NCI-H510A treated with DMSO at 0.1 percent for 48 hours (cell line): ENCODE measurements around the gene HFM1.
"Not testable (repeated sequence)": the region's sequence is repeated elsewhere in the genome, so short reads cannot be mapped to it uniquely, and the experiment has no call there.

Experiments used
- DNase-seq: peaks from one replicate; lab custom pipeline; 2025; lab: John Stamatoyannopoulos, UW

HFM1 gene, protein sequence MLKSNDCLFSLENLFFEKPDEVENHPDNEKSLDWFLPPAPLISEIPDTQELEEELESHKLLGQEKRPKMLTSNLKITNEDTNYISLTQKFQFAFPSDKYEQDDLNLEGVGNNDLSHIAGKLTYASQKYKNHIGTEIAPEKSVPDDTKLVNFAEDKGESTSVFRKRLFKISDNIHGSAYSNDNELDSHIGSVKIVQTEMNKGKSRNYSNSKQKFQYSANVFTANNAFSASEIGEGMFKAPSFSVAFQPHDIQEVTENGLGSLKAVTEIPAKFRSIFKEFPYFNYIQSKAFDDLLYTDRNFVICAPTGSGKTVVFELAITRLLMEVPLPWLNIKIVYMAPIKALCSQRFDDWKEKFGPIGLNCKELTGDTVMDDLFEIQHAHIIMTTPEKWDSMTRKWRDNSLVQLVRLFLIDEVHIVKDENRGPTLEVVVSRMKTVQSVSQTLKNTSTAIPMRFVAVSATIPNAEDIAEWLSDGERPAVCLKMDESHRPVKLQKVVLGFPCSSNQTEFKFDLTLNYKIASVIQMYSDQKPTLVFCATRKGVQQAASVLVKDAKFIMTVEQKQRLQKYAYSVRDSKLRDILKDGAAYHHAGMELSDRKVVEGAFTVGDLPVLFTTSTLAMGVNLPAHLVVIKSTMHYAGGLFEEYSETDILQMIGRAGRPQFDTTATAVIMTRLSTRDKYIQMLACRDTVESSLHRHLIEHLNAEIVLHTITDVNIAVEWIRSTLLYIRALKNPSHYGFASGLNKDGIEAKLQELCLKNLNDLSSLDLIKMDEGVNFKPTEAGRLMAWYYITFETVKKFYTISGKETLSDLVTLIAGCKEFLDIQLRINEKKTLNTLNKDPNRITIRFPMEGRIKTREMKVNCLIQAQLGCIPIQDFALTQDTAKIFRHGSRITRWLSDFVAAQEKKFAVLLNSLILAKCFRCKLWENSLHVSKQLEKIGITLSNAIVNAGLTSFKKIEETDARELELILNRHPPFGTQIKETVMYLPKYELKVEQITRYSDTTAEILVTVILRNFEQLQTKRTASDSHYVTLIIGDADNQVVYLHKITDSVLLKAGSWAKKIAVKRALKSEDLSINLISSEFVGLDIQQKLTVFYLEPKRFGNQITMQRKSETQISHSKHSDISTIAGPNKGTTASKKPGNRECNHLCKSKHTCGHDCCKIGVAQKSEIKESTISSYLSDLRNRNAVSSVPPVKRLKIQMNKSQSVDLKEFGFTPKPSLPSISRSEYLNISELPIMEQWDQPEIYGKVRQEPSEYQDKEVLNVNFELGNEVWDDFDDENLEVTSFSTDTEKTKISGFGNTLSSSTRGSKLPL (N-terminal part only)

DNA sequence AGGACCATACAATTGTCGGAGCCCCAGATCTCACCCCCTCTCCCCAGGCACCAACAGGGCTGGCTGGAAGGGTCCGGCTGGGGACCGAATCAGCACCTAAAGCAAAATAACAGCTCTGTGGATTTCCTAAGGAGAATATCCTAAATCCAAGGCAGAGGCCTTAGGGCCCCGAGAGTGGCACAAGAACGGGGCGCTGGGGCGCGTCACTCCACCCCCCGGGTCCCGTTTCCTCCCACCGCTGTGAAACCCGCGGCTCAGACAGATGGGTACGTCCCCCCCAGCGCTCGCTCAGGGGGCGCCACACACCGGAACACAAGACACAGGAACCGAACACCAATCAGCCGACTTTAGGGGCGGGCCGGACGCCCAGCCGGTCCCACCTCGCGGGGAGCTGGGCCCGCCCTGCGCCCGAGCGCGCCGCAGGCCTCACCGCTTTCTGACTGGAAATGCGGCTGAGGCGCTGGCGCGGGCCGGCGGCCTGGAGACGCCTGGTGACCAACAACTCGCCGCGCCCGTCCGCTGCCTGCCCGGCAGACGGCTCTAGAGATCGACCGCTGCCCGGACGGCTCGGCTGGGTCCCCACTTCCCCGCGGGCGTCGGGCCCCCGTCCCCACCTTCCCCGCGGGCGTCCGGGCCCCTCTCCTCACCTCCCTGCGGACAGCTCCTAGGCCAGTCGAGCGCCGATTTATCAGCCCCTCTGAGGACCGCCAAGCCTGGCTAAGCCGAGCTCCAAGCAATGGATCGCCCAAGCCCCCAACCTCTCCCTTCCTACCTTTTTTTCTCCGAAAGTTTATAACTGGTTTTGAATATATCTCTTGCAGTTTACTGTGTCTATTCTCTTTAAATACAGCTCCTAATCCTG, at the start of gene HFM1:
Gene HFM1, minus strand, starts transcription at position 687 of the 862 bp plus-strand sequence. CDS start 3,755 bp downstream, outside the sequence.
- DNase-seq, result peak; percentile 92

DNA sequence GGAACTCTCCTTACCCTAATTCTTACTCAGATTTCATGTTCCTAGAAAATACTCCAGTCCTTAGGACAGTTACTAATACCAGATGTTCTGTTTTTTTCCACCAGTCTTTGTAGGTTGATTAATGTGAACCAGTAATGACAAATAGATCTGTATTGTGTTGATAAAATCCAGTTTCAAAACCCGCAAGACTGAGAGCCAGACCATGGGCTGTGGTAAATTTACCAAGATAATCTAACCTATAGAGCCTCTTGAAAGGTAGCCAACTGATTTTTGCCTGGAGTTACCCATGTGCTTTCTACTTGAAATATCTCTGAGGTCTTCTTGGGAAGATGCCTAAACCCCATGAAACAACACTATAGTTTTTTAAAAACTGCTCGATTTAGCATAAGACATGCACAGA, 49.5 kb upstream of the HFM1 start:
- no peak for DNase-seq

DNA sequence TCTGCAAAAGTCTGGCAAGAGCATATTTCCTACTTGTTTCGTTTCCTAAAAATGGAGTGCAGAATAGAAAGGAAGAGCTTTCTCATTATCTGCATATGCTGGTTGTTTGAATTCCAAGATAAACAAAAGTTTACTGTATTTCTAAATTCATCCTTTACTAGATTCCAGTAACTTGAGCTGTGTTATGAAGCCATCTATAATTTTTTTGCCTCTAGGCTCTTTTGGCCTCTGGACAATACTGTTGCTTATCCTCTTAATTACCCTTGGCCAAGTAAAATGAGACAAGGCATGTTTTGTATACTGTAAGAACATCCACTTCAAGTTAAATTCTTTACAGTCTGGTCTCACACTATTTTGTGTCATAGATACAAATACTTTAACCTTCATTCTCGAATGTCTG, 45.6 kb upstream of the HFM1 start:
- no peak for DNase-seq

DNA sequence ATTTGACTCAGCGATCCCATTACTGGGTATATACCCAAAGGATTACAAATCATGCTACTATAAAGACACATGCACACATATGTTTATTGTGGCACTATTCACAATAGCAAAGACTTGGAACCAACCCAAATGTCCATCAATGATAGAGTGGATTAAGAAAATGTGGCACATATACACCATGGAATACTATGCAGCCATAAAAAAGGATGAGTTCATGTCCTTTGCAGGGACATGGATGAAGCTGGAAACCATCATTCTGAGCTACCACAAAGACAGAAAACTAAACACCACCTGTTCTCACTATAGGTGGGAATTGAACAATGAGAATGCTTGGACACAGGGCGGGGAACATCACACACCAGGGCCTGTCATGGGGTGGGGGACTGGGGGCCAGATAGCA, 43.1 kb upstream of the HFM1 start:
- not testable (repeated sequence) for DNase-seq

DNA sequence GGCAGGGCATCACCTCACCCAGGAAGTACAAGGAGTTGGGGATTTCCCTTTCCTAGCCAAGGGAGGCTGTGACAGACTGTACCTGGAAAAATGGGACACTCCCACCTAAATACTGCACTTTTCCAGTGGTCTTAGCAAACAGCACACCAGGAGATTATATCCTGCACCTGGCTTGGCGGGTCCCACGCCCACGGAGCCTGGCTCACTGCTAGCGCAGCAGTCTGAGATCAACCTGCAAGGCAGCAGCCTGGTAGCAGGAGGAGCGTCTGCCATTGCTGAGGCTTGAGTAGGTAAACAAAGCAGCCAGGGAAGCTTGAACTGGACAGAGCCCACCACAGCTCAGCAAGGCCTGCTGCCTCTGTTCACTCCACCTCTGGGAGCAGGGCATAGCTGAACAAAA, 37.3 kb upstream of the HFM1 start:
- DNase-seq, result not testable (repeated sequence)

DNA sequence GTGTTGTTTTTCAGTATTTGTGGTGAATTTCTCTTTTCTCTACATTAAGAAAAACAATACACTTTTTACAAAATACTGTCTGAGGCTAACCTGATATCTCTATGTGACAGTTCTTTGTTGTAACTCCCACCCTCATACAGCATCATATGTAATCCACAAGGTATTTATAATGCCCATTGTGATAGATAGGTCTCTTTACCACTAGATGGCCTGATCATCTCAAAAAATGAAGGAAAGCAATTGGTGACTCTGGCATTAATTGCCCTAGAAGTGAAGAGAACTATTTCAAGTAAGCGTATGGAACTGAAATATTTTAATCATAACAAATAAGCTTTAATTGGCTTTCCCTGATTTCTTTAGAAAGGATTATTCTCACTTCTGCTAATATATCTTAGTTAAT, 36.2 kb upstream of the HFM1 start:
- DNase-seq, result no peak

DNA sequence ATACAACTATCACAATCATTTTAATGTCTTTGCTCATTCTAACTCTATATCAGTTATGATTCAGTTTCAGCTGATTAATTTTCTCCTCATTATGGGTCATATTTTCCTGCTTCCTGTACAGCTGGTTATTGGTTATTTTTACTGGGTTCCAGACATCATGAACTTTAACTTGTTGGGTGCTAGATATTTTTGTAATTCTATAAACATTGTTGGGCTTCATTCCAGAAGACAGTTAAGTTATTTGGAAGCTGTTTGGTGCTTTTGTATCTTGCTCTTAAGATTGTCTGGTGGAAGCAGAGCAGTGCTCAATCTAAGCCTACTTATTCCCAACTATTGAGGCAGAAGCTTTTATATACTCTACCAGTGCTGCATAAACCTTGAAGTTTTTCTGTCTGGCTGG, 34.4 kb upstream of the HFM1 start:
- DNase-seq, result no peak

DNA sequence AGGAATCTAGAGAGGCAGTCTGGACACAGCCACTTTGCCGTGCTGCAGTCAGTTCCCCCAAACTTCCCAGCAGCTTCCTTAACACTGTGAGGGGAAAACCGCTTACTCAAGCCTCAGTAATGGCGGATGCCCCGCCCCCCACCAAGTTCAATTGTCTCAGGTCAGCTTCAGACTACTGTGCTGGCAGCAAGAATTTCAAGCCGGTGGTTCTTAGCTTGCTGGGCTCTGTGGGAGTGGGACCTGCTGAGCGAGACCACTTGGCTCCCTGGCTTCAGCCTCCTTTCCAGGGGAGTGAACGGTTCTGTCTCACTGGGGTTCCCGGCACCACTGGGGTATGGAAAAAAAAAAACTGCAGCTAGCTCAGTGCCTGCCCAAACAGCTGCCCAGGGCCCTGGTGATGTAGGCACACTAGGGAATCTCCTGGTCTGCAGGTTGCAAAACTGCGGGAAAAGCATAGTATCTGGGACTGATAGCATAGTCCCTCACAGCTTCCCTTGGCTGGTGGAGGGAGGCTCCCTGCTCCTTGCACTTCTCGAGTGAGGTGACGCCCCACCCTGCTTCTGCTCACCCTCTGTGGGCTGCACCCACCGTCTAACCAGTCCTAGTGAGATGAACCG, 23.7 kb upstream of the HFM1 start:
- peak; percentile 76 for DNase-seq

DNA sequence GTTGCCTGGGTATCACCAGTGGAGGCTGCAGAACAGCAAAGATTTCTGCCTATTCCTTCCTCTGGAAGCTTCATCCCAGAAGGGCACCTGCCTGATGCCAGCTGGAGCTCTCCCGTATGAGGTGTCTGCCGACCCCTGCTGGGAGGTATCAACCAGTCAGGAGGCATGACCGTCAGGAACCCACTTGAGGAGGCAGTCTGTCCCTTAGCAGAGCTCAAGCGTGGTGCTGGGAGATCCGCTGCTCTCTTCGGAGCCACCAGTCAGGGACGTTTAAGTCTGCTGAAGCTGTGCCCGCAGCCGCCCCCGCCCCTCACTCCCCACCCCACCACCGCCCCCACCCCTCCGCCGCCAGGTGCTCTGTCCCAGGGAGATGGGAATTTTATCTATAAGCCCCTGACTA, 23.1 kb upstream of the HFM1 start:
- DNase-seq, result peak; percentile 82

DNA sequence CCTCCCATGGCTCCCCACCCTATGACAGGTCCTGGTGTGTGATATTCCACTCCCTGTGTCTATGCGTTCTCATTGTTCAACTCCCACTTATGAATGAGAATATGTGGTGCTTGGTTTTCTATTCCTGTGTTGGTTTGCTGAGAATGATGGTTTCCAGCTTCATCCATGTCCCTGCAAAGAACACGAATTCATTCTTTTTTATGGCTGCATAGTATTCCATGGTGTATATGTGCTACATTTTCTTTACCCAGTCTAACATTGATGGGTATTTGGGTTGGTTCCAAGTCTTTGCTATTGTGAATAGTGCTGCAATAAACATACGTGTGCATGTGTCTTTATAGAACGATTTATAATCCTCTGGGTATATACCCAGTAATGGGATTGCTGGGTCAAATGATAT, 17.9 kb upstream of the HFM1 start:
- not testable (repeated sequence) for DNase-seq

DNA sequence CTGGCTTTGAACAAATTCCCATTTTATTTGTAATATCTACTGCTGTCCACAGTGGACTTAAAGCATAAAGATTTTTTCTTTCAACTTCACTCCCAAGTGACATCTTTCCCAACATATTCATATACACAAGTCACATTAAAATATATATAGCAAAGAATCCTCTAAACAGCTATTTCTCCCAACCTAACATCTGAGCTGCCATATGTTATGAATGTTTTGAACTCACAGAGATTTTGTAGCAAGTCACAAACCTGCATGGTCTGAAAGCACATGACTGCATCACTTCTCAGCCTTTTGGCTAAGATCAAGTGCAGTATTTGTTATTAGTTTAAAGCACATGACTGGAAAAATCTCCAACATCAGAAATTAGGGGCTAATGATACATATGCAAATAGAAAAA, 7.7 kb upstream of the HFM1 start:
- DNase-seq, result no peak

DNA sequence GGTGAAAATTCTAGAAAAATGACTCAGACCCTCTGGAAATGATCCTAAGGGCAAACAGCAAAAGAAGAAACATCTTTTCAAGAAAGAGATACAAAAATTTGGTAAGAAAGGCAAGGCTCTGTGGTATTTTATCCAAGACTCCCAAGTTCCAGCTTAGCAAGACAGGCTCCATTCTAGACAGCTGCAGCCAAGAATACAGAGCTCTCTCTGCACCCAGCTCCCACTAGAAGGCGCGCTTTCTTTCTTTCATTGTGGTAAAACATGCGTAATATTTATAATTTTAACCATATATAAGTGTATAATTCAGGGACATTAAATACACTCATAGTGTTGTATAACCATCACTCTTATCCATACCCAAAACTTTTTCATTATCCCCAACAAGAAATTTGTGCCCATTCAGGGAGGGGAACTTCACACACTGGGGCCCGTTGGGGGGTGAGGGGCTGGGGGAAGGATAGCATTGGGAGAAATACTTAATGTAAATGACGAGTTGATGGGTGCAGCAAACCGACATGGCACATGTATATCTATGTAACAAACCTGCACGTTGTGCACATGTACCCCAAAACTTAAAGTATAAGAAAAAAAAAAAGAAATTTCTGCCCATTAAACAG, 2.2 kb upstream of the HFM1 start:
- no peak for DNase-seq

DNA sequence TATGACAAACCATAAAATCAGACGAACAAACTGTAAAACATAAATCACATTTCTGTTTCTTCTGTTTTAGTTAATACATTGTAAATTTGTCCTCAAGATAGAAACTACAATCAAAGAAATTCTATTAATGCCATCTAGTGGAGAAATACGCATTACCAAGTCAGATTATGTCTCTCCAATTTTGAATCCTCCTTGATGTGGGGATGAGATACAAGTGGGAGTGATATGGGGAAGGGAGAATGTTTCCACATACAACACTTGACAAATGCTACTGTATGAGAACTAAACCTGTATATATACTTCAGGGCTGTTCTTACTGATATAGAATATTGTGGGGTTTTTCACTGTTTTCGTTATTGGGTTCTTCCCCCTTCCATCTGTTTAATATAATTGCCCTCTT, 2.6 kb downstream of the HFM1 start:
- peak; percentile 91 for DNase-seq

DNA sequence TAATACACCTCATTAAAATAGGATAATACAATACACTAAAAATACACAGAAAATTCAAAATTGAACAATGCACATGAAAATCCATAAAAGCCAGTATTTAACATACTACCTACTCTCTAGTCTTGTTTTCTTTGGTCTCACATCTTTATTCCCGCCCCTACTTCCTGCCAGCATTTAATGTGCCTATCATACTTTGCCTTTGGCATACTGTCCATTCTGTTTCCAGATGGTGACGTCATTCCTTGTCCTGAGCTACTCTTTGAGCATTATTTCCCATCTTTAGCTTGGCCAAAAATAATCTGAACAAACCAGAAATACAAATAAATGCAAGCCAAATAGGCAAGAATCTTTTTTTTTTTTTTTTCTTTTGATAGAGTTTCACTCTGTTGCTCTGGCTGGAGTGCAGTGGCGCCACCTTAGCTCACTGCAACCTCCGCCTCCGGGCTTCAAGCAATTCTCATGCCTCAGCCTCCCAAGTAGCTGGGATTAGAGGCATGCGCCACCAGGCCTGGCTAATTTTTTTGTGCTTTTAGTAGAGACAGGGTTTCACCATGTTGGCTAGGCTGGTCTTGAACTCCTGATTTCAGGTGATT, 4.4 kb downstream of the HFM1 start:
- no peak for DNase-seq

DNA sequence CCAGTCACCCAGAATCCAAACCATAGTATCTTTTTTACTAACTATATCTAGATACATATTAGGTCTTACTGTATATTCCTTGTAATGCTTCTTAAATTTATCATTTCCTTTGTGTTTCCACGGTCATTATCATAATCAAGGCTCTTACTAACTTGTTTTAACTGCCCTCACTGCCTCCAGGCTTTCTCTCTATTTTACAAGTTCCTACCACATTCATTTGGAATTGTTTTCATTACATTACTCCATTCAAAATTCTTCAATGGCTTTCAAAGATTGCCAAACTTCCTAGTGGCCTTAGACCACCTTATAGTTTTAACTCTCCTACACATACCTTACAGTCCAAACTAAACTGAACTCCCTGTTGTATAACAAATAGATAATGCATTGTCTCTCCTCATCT, 6.3 kb downstream of the HFM1 start:
- no peak for DNase-seq

DNA sequence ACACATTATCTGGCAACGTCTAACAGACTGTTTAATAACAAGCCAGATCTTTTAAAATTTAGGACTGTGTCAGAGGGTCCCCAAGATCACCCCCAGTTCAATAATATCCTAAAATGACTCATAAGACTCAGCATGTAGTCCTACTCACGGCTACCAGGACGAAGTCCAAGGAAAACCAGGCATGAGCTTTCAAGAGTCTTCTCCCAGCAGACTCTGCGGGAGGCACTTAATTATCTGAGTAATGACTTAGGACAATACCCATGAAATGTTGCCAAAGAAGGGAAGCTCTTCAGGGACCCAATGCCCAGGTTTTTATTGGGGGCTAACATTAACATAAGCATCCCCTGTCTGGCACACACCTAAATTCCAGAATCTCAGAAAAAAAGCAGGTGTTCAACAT, 7.0 kb downstream of the HFM1 start:
- DNase-seq, result no peak

DNA sequence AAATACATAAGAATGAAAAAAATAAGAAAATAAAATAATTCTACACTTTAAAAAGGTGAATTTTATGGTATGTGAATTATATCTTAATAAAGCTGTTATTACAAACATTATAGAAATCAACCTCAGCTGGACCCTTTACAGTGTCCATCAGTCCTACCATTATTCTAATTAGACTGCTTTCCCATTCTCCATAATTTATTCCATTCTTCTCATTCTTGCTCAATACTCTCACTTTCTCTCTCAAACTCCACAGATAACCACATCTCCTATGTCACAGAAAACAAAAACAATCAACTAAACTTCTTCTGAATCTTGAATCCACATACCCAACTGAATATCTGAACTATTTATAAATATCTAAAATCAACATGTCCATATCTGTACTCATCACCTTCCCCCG, 11.6 kb downstream of the HFM1 start:
- DNase-seq, result no peak

DNA sequence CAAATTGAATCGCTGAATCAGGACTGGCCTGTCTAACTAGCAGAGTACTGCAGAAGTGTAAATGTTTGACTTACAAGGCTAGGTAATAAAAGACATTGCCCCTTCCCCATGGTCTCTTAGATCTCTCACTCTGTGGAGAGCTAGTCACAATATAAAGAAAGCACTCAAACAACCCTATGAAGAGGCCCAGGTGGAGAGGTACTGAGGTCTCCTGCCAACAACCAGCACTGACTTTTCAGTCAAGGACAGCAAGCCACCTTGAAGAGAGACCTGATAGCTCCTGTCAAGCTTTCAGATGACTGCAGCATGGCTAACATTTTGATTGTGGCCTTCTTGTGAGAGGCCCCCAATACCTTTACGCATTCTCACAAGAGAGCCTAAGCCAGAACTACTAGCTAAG, 18.5 kb downstream of the HFM1 start:
- DNase-seq, result no peak

DNA sequence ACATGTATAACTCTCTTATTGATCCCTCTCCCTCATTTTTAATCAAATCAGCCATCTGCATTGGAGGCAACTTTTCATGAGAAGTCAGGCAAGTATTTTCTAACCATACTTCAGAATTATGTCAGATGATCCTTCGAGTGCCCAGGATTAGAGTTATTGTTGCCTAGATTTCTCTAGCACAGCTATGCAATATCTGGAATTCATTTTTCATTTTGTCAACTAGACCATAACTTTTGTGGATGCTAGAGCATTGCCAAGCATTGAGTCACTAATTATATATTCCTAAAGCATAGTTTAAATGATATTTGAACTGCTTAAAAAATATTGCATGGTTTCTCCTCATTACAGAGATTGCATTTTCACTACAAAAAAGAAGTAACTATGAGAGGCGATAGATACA, 21.2 kb downstream of the HFM1 start:
- DNase-seq, result no peak

DNA sequence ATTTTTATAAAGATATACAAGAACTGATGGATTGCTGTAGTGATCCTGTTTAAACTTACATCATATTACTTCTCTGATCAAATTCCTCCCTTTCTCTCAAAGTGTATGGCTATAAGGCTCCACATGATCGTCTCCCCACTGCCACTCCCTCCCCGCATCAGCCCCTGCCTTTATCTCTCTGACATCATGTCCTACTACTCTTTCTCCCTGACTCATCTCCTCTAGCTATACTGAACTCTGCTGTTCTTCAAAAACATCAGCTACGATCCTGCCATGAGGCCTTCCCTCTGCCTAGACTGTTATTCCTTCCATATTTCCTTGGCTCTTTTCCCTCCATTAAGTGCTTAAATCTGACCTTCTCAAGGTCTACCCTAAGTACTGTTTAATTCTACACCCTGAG, 22.8 kb downstream of the HFM1 start:
- DNase-seq, result no peak
